Large intestine (tissue), 3 donors: ENCODE results near the gene RBMS1. TPM values are rescaled to one million over a fixed set of nuclear protein-coding genes. Genes with fewer than 3 reads are reported as not detected.

Experiments
- DNase-seq, 2 donors: peaks; one replicate each; pipeline versions ENCODE4 v3.0.0 to v3.0.0-alpha.2; 2013
- H3K27ac ChIP-seq: one replicate; pipeline ENCODE4 v1.5.1; 2013; ENCODE audit warnings: low read length
- H3K27me3 ChIP-seq: 2 replicates; pipeline ENCODE4 v1.6.1; 2013; ENCODE audit warnings: low read length; ENCODE audit not compliant: control insufficient read depth, insufficient read depth
- H3K36me3 ChIP-seq: 2 replicates; pipeline ENCODE4 v1.6.1; 2013; ENCODE audit warnings: low read length; ENCODE audit not compliant: control insufficient read depth, insufficient read depth
- H3K4me1 ChIP-seq: one replicate; pipeline ENCODE4 v1.6.1; 2013; ENCODE audit warnings: low read length; ENCODE audit not compliant: control insufficient read depth, insufficient read depth
- H3K4me3 ChIP-seq: one replicate; pipeline ENCODE4 v1.5.1; 2013; ENCODE audit warnings: low read length
- H3K9me3 ChIP-seq: one replicate; pipeline ENCODE4 v1.6.1; 2013; ENCODE audit warnings: mild to moderate bottlenecking, low read depth, low read length, moderate library complexity; ENCODE audit not compliant: control insufficient read depth
- WGBS: methylation state at CpG from one replicate; pipeline ENCODE4 v1.1.5; 2013; ENCODE audit warnings: low lambda C conversion rate; ENCODE audit not compliant: insufficient coverage; 5-methylcytosine and 5-hydroxymethylcytosine counted together
- polyA plus RNA-seq: library from polyadenylated mRNA; unstranded; fragments of 120-200 nt; gene quantifications from one replicate; pipeline ENCODE4 v1.2.1, GENCODE V29; 2013

The RBMS1 gene
- polyA plus RNA-seq, 1 donor, result 46.6 TPM

GRCh38 chr2:160261732-160262131 is 231.9 kb downstream of the RBMS1 start:
- no CpG with 5 or more reads among the region's 2 CpGs for WGBS
- no peak for DNase-seq

DNA sequence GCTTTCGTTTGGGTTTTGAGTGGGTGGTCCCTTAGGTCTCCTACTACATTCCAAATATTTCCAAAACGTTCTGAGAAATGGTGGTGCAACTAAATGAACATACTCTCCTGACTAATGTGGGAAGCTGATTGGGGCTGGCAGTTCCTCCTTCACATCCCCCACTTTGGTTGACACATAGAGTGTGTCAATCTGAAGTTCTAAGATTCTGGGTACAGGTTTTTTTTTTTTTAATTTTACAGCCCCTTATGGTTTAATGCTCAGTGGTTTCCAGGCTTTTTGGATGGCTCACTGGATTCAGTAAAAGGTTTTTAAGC is 235.2 kb downstream of the RBMS1 start:
- H3K4me1 ChIP-seq, result no peaks in the 10 kb centered on the region
- DNase-seq, result no peak
- no peaks in the 10 kb centered on the region for H3K27me3 ChIP-seq
- no peak overlapping the region for H3K4me3 ChIP-seq
- no CpG with 5 or more reads among the region's 2 CpGs for WGBS
- H3K9me3 ChIP-seq, result no peaks in the 10 kb centered on the region
- H3K27ac ChIP-seq, result no peak overlapping the region
- H3K36me3 ChIP-seq, result no peaks in the 10 kb centered on the region

More at GRCh38 chr2:160261732-160262131, 231.9 kb downstream of the RBMS1 start:
- H3K9me3 ChIP-seq, result no peaks in the 10 kb centered on the region
- no peak overlapping the region for H3K27ac ChIP-seq
- no peaks in the 10 kb centered on the region for H3K27me3 ChIP-seq
- H3K4me3 ChIP-seq, result no peak overlapping the region
- H3K4me1 ChIP-seq, result no peaks in the 10 kb centered on the region
- no peaks in the 10 kb centered on the region for H3K36me3 ChIP-seq

DNA sequence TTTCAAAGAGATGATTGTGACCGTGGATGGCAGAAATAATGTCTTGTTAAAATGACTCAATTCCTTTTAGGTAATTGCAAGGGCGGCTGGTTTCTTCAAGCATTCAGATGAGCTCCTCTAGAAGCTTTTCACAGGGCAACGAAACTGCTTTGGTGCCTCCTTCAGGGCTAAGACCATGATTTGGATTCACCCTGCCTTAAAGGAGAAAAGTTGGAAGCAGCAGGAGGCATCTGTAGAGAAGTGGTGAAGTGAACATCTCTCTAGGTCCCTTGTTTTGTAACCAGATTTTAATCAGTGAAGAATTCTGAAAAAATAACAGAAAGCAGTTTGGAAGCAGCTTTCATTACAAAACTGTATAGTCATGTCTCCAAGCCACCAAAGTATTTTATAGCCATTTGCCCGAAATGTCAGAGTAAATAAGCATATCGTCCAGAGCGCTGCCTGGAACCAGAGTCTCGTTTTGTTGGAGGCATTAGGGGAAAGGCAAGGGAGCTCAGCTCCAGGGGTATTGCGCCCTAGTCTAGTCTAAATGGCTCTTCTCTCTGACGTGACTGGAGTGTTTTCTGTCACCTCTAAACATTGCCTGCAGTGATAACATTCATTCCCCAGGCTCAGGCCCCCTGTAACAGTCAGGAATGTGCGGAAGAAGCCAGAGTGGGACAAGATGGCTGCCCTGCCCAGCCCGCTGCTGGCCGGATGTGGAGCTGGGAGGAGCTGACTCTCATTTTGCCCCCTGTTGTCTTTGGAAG is 235.7 kb downstream of the RBMS1 start:
- H3K4me3 ChIP-seq, result no peak overlapping the region
- no CpG with 5 or more reads among the region's 12 CpGs for WGBS
- no peak overlapping the region for H3K27ac ChIP-seq

GRCh38 chr2:160257041-160257742 is 236.4 kb downstream of the RBMS1 start:
- H3K27ac ChIP-seq, result no peak overlapping the region
- WGBS, result 83% methylated on average over 2 of the region's 6 CpGs
- no peak overlapping the region for H3K4me3 ChIP-seq
- H3K9me3 ChIP-seq, result no peaks in the 10 kb centered on the region
- no peaks in the 10 kb centered on the region for H3K36me3 ChIP-seq
- DNase-seq, result no peak
- H3K27me3 ChIP-seq, result no peaks in the 10 kb centered on the region
- no peaks in the 10 kb centered on the region for H3K4me1 ChIP-seq

More for the DNA sequence above, 235.7 kb downstream of the RBMS1 start:
- H3K36me3 ChIP-seq, result no peaks in the 10 kb centered on the region
- H3K27me3 ChIP-seq, result no peaks in the 10 kb centered on the region
- no peaks in the 10 kb centered on the region for H3K9me3 ChIP-seq
- no peak for DNase-seq
- no peaks in the 10 kb centered on the region for H3K4me1 ChIP-seq

- H3K4me1 ChIP-seq, result no peaks in the 10 kb centered on the region
- no peak overlapping the region for H3K27ac ChIP-seq
- H3K36me3 ChIP-seq, result no peaks in the 10 kb centered on the region
- DNase-seq, result peak in 1 of 2 donors; percentile 44
- H3K4me3 ChIP-seq, result no peak overlapping the region
- WGBS, result no CpG with 5 or more reads among the region's 1 CpG
- no peaks in the 10 kb centered on the region for H3K27me3 ChIP-seq
- no peaks in the 10 kb centered on the region for H3K9me3 ChIP-seq
Measured at GRCh38 chr2:160256507-160256906, 237.1 kb downstream of the RBMS1 start.

DNA sequence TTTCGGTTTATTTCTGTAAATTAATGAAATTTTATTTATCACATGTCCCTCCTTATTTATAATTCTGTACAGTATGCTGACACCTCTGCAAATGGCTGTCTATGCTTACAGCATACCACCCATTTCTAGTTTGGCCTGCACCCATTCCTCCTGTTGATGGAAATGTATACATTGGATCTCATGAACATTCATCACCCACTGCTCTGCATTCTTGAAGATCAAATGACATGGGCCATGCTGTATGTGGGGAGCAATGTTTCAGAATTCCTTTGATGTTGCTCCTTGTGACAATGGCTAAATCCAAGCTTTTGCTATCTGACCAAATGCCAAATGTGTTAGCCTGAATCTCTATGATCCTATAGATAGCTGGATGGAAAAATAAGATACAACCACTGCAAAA is 238.2 kb downstream of the RBMS1 start:
- Histone ChIP-seq H3K4me1 (no peaks in the 10 kb centered on the region), H3K27ac (no peak overlapping the region), H3K4me3 (no peak overlapping the region), H3K27me3 (no peaks in the 10 kb centered on the region), H3K36me3 (no peaks in the 10 kb centered on the region), H3K9me3 (no peaks in the 10 kb centered on the region)
- DNase-seq, result no peak
- no CpG with 5 or more reads among the region's 1 CpG for WGBS

GRCh38 chr2:160254189-160254762 is 239.3 kb downstream of the RBMS1 start:
- H3K27ac ChIP-seq, result no peak overlapping the region
- no peak for DNase-seq
- no peaks in the 10 kb centered on the region for H3K36me3 ChIP-seq
- H3K4me3 ChIP-seq, result no peak overlapping the region
- 100% methylated on average over 3 of the region's 6 CpGs for WGBS
- no peaks in the 10 kb centered on the region for H3K27me3 ChIP-seq
- no peaks in the 10 kb centered on the region for H3K4me1 ChIP-seq
- H3K9me3 ChIP-seq, result no peaks in the 10 kb centered on the region

DNA sequence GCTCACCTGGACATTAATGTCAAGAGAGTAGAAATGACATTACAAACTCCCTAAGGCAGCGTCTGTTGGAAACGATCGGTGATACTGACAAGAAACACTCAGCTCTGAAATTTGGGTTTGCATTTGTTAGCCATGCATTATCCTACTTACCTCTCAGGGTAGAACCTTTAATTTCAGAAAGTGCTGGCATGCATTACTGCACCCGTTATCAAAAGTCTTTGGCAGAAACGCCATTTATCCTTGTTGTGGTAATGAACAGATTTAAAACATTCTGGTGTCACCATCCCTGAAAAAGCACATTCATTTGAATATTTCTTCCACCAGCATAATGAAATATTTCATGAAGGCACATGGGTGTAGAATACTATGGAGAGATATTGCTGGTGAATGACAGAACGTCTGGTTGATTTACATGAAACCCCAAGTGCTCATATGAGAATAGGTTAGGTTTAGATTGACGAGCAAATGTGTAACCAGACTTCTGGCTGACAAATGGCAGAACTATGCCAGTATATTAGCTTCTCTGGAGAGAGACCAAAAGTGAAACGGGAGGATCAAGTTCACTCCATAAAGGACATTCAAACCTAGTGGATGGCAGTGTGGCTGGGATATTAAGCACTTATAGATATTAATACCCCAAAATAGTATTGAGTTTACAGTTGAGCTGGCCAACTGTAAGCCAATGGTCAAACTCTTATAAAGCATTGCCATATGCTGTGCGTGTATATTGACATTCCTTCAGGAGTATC is 240.0 kb downstream of the RBMS1 start:
- no peaks in the 10 kb centered on the region for H3K36me3 ChIP-seq
- H3K27me3 ChIP-seq, result no peaks in the 10 kb centered on the region
- H3K4me1 ChIP-seq, result no peaks in the 10 kb centered on the region
- no peak overlapping the region for H3K4me3 ChIP-seq
- no peak overlapping the region for H3K27ac ChIP-seq
- no peaks in the 10 kb centered on the region for H3K9me3 ChIP-seq
- no peak for DNase-seq
- WGBS, result 93% methylated on average over 3 of the region's 9 CpGs

GRCh38 chr2:160252900-160253299 is 240.7 kb downstream of the RBMS1 start:
- Histone ChIP-seq H3K9me3 (no peaks in the 10 kb centered on the region), H3K36me3 (no peaks in the 10 kb centered on the region), H3K4me3 (no peak overlapping the region), H3K4me1 (no peaks in the 10 kb centered on the region), H3K27me3 (no peaks in the 10 kb centered on the region), H3K27ac (no peak overlapping the region)
- DNase-seq, result no peak
- WGBS, result 100% methylated on average over 1 of the region's 1 CpG

DNA sequence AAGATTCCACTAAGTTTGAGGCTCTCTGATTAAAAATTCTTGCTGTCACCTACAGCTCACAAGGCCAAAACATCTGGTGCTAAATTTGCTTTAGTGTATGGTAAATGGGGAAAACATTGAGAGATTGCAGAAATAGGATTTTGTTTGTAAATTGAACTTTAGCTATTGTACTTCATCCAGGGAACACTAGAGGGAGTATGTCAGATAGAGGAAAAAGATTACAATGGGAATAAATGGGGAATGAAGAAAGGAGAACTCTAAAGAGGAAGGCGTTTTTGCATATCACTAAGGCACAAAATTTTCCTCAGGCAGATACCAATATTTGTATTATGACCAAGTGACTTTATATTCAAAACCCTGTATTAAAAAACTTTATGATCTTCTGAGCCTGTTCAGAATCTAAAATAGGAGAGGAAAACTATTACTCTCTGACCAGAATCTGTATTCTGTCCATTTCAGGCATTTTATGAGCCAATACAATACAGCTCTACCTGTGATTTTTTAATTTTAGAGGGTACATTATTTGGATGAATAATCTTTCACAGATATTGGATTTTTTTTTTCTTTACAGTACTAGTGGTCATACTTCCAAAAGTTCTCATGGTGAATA is 241.2 kb downstream of the RBMS1 start:
- H3K27me3 ChIP-seq, result no peaks in the 10 kb centered on the region
- 25% methylated on average over 1 of the region's 1 CpG for WGBS
- no peak overlapping the region for H3K27ac ChIP-seq
- H3K4me3 ChIP-seq, result no peak overlapping the region
- H3K36me3 ChIP-seq, result no peaks in the 10 kb centered on the region
- no peaks in the 10 kb centered on the region for H3K9me3 ChIP-seq
- H3K4me1 ChIP-seq, result no peaks in the 10 kb centered on the region
- DNase-seq, result no peak
